K562 (cell line): ENCODE measurements around the gene PIN1. TPM values are rescaled to one million over a fixed set of nuclear protein-coding genes. Genes with fewer than 3 reads are reported as not detected.

ENCODE experiments used
- C11orf30 ChIP-seq: fragments of 450-650 bp; IDR thresholded peaks from 2 replicates; pipeline ENCODE4 v1.6.1; 2016; ENCODE audit warnings: low read depth, mild to moderate bottlenecking
- CBFB ChIP-seq: sonication (generic); formaldehyde crosslinking; IDR thresholded peaks from 2 replicates; pipeline ENCODE4 v1.4.0; 2020; ENCODE audit warnings: mild to moderate bottlenecking, missing genetic modification reagents
- CREB1 ChIP-seq, 2 experiments: sonication (generic) in 1 of 2; formaldehyde crosslinking in 1 of 2; IDR thresholded peaks; 2 replicates each; pipeline versions ENCODE4 v1.6.1 to v1.8.0; 2012 to 2022; ENCODE audit warnings: inconsistent platforms in 1 of 2, mild to moderate bottlenecking in 1 of 2, missing genetic modification reagents in 1 of 2, moderate library complexity in 1 of 2
- HMGN3 ChIP-seq: IDR thresholded peaks from 2 replicates; pipeline ENCODE4 v1.6.1; 2011; ENCODE audit warnings: borderline replicate concordance, low read depth, mild to moderate bottlenecking, mixed read lengths, low read length; ENCODE audit not compliant: insufficient read length; ENCODE audit errors: extremely low read depth
- MYBL2 ChIP-seq, 2 experiments: fragments of 450-650 bp in 1 of 2; sonication (generic) in 1 of 2; formaldehyde crosslinking in 1 of 2; IDR thresholded peaks; 2 replicates each; pipeline versions ENCODE4 v1.6.1 to v1.8.1; 2017 to 2022; ENCODE audit warnings: borderline replicate concordance in 1 of 2, inconsistent platforms in 1 of 2, low read depth in 1 of 2, mild to moderate bottlenecking in 1 of 2, missing genetic modification reagents in 1 of 2, moderate library complexity in 1 of 2
- NEUROD1 ChIP-seq: fragments of 150-350 bp; IDR thresholded peaks from 2 replicates; pipeline ENCODE4 v1.6.1; 2014; ENCODE audit warnings: borderline replicate concordance, low read length, low read depth; ENCODE audit not compliant: partially characterized antibody
- POLR2H ChIP-seq: IDR thresholded peaks from 2 replicates; pipeline ENCODE4 v1.6.1; 2016; ENCODE audit warnings: missing genetic modification characterization, low read depth, mild to moderate bottlenecking, control low read depth, missing compliant biosample characterization, moderate library complexity
- PTTG1 ChIP-seq: fragments of 450-650 bp; IDR thresholded peaks from 2 replicates; pipeline ENCODE4 v1.6.1; 2016; ENCODE audit warnings: low read depth, mild to moderate bottlenecking, missing genetic modification characterization, missing compliant biosample characterization
- RCOR1 ChIP-seq, 2 experiments: IDR thresholded peaks; 2 replicates each; pipeline ENCODE4 v1.6.1; 2012; ENCODE audit warnings: low read depth in 2 of 2, low read length in 2 of 2, borderline replicate concordance in 1 of 2, improper control_type of control experiment in 1 of 2
- SIN3B ChIP-seq: fragments of 450-650 bp; IDR thresholded peaks from 2 replicates; pipeline ENCODE4 v1.6.1; 2017; ENCODE audit warnings: low read depth, mild to moderate bottlenecking, moderate library complexity
- ZBTB34 ChIP-seq: fragments of 250-450 bp; sonication (Bioruptor Pico); IDR thresholded peaks from 2 replicates; pipeline ENCODE4 v1.8.0; 2021; ENCODE audit warnings: mild to moderate bottlenecking, moderate library complexity
- ZNF12 ChIP-seq: sonication (generic); formaldehyde crosslinking; IDR thresholded peaks from 2 replicates; pipeline ENCODE4 v1.4.0; 2020; ENCODE audit warnings: mild to moderate bottlenecking, missing genetic modification reagents
- ZNF431 ChIP-seq: sonication (generic); formaldehyde crosslinking; IDR thresholded peaks from 2 replicates; pipeline ENCODE4 v1.8.0; 2022; ENCODE audit warnings: mild to moderate bottlenecking, missing genetic modification reagents
- ZNF436 ChIP-seq: fragments of 250-450, 450-650 bp; sonication (Bioruptor Pico); formaldehyde crosslinking; IDR thresholded peaks from 2 replicates; pipeline ENCODE4 v1.7.0; 2020; ENCODE audit warnings: mild to moderate bottlenecking
- ZNF740 ChIP-seq, 3 experiments: fragments of 200-800 bp in 1 of 3; sonication (Bioruptor generic) in 1 of 3; sonication (generic) in 1 of 3; formaldehyde crosslinking in 1 of 3; IDR thresholded peaks; 2 replicates each; pipeline versions ENCODE4 v1.6.1 to v1.8.0; 2016 to 2022; ENCODE audit warnings: mild to moderate bottlenecking in 2 of 3, missing compliant biosample characterization in 2 of 3, missing genetic modification characterization in 2 of 3, missing genetic modification reagents in 1 of 3
- ZNF766 ChIP-seq: fragments of 200-800 bp; sonication (Bioruptor generic); conservative IDR thresholded peaks from 2 replicates; pipeline ENCODE4 v1.6.1; 2016; ENCODE audit warnings: missing genetic modification characterization, missing compliant biosample characterization
- polyA plus RNA-seq, 8 experiments: library from polyadenylated mRNA; depleted of rRNA in 4 of 8; stranded (reverse) in 5 of 8; unstranded in 3 of 8; fragments of >200 nt; fragmentation: Nextera tagmentation in 2 of 8; fragmentation: Illumina TruSeq in 1 of 8; extraction: Ambion mirVana in 2 of 8; extraction: Trizol in 1 of 8; gene quantifications; 2 replicates each; pipeline versions ENCODE4 v1.2.1 to v1.2.3, GENCODE V29; 2011 to 2014; ENCODE audit warnings: inconsistent platforms in 1 of 8, missing spikeins in 1 of 8
- total RNA-seq, 7 experiments: library from RNA; depleted of rRNA in 6 of 7; stranded (reverse); fragments of >200 nt in 6 of 7; fragmentation: Illumina TruSeq in 2 of 7; extraction: Trizol in 2 of 7; gene quantifications; 2 replicates each; pipeline versions ENCODE4 v1.2.1 to v1.2.3, GENCODE V29; 2011 to 2021; ENCODE audit warnings: low replicate concordance in 1 of 7
- TF ChIP-seq, protein P1 (sequence below): sonication (generic); IDR thresholded peaks from 2 replicates; pipeline ENCODE4 v1.6.1; 2016
- TF ChIP-seq, protein P2 (sequence below): fragments of 200-800 bp; sonication (Bioruptor generic); IDR thresholded peaks from 2 replicates; pipeline ENCODE4 v1.6.1; 2017; ENCODE audit warnings: missing genetic modification characterization, missing compliant biosample characterization

The PIN1 gene
- total and polyA plus RNA-seq, 9 of the 15 experiments (the other 6 are each of a cell fraction or from before 2014, with no cell fraction given) = 1.6 to 178 (median 42.5) TPM

- TF ChIP-seq ZNF436 (CRISPR knock-in tag) = no peak
- TF ChIP-seq SIN3B = peak; percentile 86
- no peak for TF ChIP-seq ZBTB34 (CRISPR knock-in tag)
- 0 out of 2 replicates have a peak, but pooled peaks have one; percentile 48 for TF ChIP-seq ZNF12
- TF ChIP-seq MYBL2 (IDR thresholded peaks at IDR 0.05; ENCODE audit: low read depth) = no peak
- no peak for TF ChIP-seq MYBL2 (CRISPR knock-in tag; IDR thresholded peaks at IDR 0.05; ENCODE audit: borderline replicate concordance)
- peak; percentile 95 for TF ChIP-seq C11orf30
- TF ChIP-seq POLR2H (tag) = peak; percentile 56; the same call in 1 of the 2 replicates
- TF ChIP-seq HMGN3 = peak; percentile 53
- no peak for TF ChIP-seq ZNF431 (CRISPR knock-in tag)
- TF ChIP-seq CREB1 (IDR thresholded peaks at IDR 0.05) = 0 out of 2 replicates have a peak, but pooled peaks have one; percentile 19
- TF ChIP-seq CREB1 (CRISPR knock-in tag; IDR thresholded peaks at IDR 0.05) = no peak
- no peak for TF ChIP-seq ZNF740 (CRISPR knock-in tag; IDR thresholded peaks at IDR 0.05)
- no peak for TF ChIP-seq ZNF740 (tag; IDR thresholded peaks at IDR 0.05)
- TF ChIP-seq NEUROD1 = peak; percentile 15
- TF ChIP-seq PTTG1 (tag) = no peak
- peak; percentile 36; the same call in 1 of the 2 replicates for TF ChIP-seq CBFB
- TF ChIP-seq, protein P1, sequence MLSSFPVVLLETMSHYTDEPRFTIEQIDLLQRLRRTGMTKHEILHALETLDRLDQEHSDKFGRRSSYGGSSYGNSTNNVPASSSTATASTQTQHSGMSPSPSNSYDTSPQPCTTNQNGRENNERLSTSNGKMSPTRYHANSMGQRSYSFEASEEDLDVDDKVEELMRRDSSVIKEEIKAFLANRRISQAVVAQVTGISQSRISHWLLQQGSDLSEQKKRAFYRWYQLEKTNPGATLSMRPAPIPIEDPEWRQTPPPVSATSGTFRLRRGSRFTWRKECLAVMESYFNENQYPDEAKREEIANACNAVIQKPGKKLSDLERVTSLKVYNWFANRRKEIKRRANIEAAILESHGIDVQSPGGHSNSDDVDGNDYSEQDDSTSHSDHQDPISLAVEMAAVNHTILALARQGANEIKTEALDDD = no peak
- TF ChIP-seq, protein P2, sequence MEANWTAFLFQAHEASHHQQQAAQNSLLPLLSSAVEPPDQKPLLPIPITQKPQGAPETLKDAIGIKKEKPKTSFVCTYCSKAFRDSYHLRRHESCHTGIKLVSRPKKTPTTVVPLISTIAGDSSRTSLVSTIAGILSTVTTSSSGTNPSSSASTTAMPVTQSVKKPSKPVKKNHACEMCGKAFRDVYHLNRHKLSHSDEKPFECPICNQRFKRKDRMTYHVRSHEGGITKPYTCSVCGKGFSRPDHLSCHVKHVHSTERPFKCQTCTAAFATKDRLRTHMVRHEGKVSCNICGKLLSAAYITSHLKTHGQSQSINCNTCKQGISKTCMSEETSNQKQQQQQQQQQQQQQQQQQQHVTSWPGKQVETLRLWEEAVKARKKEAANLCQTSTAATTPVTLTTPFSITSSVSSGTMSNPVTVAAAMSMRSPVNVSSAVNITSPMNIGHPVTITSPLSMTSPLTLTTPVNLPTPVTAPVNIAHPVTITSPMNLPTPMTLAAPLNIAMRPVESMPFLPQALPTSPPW = peak; percentile 60
- TF ChIP-seq RCOR1 (IDR thresholded peaks at IDR 0.05; ENCODE audit: borderline replicate concordance in 1 of 2, low read depth in 2 of 2, low read length in 2 of 2) = peak in 1 of 2 experiments; percentile 51; a peak in 1 of 4 replicates
- 0 out of 2 replicates have a peak, but pooled peaks have one; percentile 33 for TF ChIP-seq ZNF766
Observed at GRCh38 chr19:9827289-9828238, 7.6 kb upstream of the PIN1 start, which contains the start of gene UBL5 (continued).
